HFFc6 (cell line): ENCODE results near the gene POLR2B. TPM values are rescaled to one million over a fixed set of nuclear protein-coding genes. Genes with fewer than 3 reads are reported as not detected.

Source experiments
- DNase-seq: peaks from one replicate; pipeline ENCODE4 v3.0.0-alpha.2; 2018
- H3K27ac Mint-ChIP-seq: 2 replicates; pipeline ENCODE4 v1.8.0; 2020; ENCODE audit warnings: mild to moderate bottlenecking, mixed read lengths
- H3K27me3 Mint-ChIP-seq: 2 replicates; pipeline ENCODE4 v1.8.0; 2021; ENCODE audit warnings: mild to moderate bottlenecking, moderate library complexity, mixed read lengths; ENCODE audit not compliant: insufficient read depth
- H3K36me3 Mint-ChIP-seq: 2 replicates; pipeline ENCODE4 v1.8.0; 2021; ENCODE audit warnings: low read depth, mixed read lengths
- H3K4me1 Mint-ChIP-seq: 2 replicates; pipeline ENCODE4 v1.8.0; 2020; ENCODE audit warnings: low read depth, mixed read lengths
- H3K4me3 Mint-ChIP-seq: 2 replicates; pipeline ENCODE4 v1.8.0; 2020; ENCODE audit warnings: mild to moderate bottlenecking, moderate library complexity, mixed read lengths
- H3K9me3 Mint-ChIP-seq: 2 replicates; pipeline ENCODE4 v1.8.0; 2020; ENCODE audit warnings: mild to moderate bottlenecking, mixed read lengths
- total RNA-seq, 6 experiments: library from RNA; stranded (reverse); fragmentation: NEBNext Ultra II Directional; extraction: Animal tissue kit (Norgen Biotek cat#: 25700); gene quantifications; 2 replicates in 1 of 6; 3 replicates in 5 of 6; pipeline ENCODE4 v1.2.3, GENCODE V29; 2021
- TF ChIP-seq, protein P1 (sequence below): fragments of 200-600 bp; sonication (generic); IDR thresholded peaks from 2 replicates; pipeline ENCODE4 v1.5.0; 2021; ENCODE audit warnings: antibody characterized with exemption, mild to moderate bottlenecking

POLR2B gene
- total RNA-seq, 6 experiments from 2014 or later = 83.5 to 90.9 (median 87.8) TPM

DNA sequence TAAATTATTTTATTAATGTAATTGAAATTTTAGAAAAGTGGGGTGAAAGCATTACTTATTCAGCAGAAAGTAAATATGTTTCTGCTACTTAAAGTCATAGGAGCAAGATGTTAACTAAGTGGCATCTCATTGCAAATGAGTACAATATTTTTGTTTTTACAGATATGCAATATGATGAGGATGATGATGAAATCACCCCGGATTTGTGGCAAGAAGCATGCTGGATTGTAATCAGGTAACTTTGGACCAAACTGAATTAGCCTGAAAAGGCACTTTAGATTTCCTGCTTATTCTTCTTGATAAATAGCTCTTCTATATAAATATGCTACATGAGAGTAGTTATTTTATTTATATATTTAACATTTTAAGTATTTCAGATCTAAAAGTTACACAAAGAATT lies 7.5 kb downstream of the POLR2B start:
- peaks cover 34% of the 10 kb centered on the region for H3K4me1 Mint-ChIP-seq
- no peaks in the 10 kb centered on the region for H3K27me3 Mint-ChIP-seq
- TF ChIP-seq, protein P1, sequence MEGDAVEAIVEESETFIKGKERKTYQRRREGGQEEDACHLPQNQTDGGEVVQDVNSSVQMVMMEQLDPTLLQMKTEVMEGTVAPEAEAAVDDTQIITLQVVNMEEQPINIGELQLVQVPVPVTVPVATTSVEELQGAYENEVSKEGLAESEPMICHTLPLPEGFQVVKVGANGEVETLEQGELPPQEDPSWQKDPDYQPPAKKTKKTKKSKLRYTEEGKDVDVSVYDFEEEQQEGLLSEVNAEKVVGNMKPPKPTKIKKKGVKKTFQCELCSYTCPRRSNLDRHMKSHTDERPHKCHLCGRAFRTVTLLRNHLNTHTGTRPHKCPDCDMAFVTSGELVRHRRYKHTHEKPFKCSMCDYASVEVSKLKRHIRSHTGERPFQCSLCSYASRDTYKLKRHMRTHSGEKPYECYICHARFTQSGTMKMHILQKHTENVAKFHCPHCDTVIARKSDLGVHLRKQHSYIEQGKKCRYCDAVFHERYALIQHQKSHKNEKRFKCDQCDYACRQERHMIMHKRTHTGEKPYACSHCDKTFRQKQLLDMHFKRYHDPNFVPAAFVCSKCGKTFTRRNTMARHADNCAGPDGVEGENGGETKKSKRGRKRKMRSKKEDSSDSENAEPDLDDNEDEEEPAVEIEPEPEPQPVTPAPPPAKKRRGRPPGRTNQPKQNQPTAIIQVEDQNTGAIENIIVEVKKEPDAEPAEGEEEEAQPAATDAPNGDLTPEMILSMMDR = no peak
- no peak overlapping the region for H3K4me3 Mint-ChIP-seq
- no peak for DNase-seq
- H3K36me3 Mint-ChIP-seq = peaks cover 40% of the 10 kb centered on the region
- no peak overlapping the region for H3K27ac Mint-ChIP-seq
- H3K9me3 Mint-ChIP-seq = no peaks in the 10 kb centered on the region

DNA sequence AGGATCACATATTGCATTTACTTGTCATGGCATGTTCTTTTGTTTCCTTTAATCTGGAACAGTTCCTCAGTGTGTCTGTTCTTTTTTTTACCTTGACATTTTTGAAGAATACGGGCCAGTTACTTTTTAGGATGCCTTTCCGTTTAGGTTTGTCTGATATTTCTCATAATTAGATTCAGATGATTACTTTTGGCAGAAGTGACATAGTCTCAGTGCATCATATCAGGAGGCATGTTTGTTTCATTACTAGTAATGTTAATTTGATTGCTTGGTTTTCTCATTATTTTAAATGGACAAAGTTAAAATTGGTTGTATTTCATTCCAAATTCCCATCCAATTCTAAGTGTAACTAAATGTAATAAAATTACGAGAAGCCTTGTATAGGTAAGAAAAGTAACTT lies 8.3 kb downstream of the POLR2B start:
- TF ChIP-seq, protein P1 = no peak
- Mint-ChIP-seq H3K27ac (no peak overlapping the region), H3K9me3 (no peaks in the 10 kb centered on the region), H3K27me3 (no peaks in the 10 kb centered on the region), H3K4me3 (no peak overlapping the region), H3K4me1 (peaks cover 27% of the 10 kb centered on the region), H3K36me3 (peaks cover 40% of the 10 kb centered on the region)
- no peak for DNase-seq

DNA sequence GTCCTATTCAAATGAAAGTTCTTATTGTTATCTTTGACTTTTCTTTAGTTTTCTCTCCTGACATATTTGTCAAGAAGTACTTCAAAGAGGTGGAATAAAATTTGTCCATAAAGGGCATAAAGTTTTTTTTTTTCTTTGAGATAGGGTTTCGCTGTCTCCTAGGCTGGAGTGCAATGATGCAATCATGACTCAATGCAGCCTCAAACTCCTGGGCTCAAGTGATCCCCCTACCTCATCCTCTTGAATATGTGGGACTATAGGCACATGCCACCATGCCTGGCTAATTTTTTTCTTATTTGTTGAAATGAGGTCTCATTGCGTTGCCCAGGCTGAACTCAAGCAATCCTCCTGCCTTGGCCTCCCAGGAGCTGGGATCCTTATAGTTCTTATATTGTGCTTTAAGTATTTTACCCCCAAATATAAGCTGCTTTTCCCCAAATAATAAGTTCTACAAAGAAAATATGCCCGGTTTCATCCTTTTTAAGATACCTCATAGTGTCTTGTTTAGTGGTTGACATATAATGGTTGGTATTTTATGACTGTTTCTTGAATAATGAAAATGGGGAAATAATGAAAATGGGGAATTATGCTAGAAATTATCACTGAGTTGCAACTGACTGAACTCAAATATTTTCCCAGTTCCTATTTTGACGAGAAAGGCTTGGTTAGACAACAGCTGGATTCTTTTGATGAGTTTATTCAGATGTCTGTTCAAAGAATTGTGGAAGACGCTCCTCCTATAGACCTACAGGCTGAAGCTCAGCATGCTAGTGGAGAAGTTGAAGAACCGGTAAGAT lies 11.6 kb downstream of the POLR2B start:
- no peak for DNase-seq
- H3K27me3 Mint-ChIP-seq = no peaks in the 10 kb centered on the region
- no peak overlapping the region for H3K27ac Mint-ChIP-seq
- peaks cover 19% of the 10 kb centered on the region for H3K4me1 Mint-ChIP-seq
- no peak overlapping the region for H3K4me3 Mint-ChIP-seq
- H3K36me3 Mint-ChIP-seq = peaks cover 36% of the 10 kb centered on the region
- no peaks in the 10 kb centered on the region for H3K9me3 Mint-ChIP-seq
- TF ChIP-seq, protein P1 = no peak

DNA sequence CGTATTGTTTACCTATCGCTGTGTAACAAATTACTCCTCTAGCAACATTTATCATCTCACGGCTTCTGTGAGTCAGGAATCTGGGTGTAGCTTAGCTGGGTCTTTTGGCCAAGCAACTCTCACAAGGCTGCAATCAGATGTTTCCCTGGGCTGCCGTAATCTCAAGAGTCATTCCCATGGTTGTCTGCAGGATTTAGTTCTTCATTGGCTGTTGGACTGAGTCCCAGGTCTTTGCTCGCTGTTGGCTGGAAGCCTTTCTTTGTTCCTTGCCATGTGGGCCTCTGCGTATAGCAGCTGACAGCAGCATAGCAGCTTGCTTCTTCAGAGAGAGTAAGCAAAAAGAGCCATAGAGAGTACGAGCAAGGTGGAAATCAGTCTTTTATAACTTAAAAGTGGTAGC lies 16.8 kb downstream of the POLR2B start:
- H3K9me3 Mint-ChIP-seq = no peaks in the 10 kb centered on the region
- peak; percentile 55 for DNase-seq
- H3K4me3 Mint-ChIP-seq = no peak overlapping the region
- H3K27ac Mint-ChIP-seq = peak overlapping the region; percentile 78
- TF ChIP-seq, protein P1 = no peak
- peaks cover 38% of the 10 kb centered on the region for H3K36me3 Mint-ChIP-seq
- H3K27me3 Mint-ChIP-seq = no peaks in the 10 kb centered on the region
- peaks cover 18% of the 10 kb centered on the region for H3K4me1 Mint-ChIP-seq

DNA sequence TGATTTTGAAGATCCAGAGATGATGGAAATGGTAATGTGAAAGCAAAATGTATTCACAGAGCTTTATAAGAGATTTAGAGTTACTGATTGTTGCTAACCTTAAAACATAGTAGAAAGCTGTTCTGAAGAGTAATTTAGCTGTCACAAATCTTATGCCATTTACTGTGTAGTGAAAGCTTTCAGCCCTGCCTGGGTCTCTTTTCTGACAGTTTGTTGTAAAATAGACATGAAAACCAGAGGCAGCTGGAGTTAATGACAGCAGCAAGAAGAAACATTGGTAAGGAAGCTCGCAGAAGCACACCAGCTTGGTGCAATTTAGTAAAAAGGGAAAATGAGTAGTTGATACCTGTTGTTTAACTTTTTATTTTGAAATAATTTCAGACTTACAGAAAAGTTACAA lies 21.1 kb downstream of the POLR2B start:
- Mint-ChIP-seq H3K27ac (no peak overlapping the region), H3K4me1 (peaks cover 16% of the 10 kb centered on the region), H3K27me3 (no peaks in the 10 kb centered on the region), H3K4me3 (no peak overlapping the region), H3K9me3 (no peaks in the 10 kb centered on the region), H3K36me3 (peaks cover 30% of the 10 kb centered on the region)
- no peak for DNase-seq
- TF ChIP-seq, protein P1 = no peak
